D721Med (cell line): ENCODE measurements around the gene TEX47.

Source experiments
- DNase-seq: peaks from one replicate; pipeline ENCODE4 v3.0.0; 2011; ENCODE audit warnings: low spot score; ENCODE audit not compliant: insufficient read length
- FAIRE-seq: peaks from 2 replicates; lab custom pipeline; 2011; peaks lifted over from hg19 to GRCh38; lab: Jason Lieb, UNC
- TF ChIP-seq, protein P1 (sequence below): IDR thresholded peaks from 2 replicates; pipeline ENCODE4 v1.5.1; 2012; ENCODE audit warnings: mild to moderate bottlenecking, control low read depth; ENCODE audit not compliant: insufficient read depth; ENCODE audit errors: missing control alignments

The TEX47 gene

DNA sequence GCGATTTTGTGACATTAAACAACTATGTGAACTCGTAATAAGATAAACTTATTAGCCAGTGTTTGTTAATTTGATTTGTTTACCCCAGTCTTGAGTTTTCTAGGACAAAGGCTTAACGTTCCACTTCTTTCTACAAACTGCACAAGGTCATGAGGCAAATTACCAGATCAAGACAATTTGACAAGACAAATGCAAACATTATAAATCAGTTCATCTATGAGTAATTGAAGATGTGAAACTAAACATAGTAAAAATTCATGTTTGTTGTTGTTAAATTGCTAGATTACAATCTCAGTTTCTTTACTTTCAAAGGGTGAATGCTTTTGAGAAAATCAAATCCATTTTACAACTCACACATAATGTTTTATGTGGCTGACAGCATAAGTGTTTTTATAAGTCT lies 49.4 kb downstream of the TEX47 start:
- DNase-seq (no peak), FAIRE-seq (no peak)
- TF ChIP-seq, protein P1, sequence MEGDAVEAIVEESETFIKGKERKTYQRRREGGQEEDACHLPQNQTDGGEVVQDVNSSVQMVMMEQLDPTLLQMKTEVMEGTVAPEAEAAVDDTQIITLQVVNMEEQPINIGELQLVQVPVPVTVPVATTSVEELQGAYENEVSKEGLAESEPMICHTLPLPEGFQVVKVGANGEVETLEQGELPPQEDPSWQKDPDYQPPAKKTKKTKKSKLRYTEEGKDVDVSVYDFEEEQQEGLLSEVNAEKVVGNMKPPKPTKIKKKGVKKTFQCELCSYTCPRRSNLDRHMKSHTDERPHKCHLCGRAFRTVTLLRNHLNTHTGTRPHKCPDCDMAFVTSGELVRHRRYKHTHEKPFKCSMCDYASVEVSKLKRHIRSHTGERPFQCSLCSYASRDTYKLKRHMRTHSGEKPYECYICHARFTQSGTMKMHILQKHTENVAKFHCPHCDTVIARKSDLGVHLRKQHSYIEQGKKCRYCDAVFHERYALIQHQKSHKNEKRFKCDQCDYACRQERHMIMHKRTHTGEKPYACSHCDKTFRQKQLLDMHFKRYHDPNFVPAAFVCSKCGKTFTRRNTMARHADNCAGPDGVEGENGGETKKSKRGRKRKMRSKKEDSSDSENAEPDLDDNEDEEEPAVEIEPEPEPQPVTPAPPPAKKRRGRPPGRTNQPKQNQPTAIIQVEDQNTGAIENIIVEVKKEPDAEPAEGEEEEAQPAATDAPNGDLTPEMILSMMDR = no peak
